Activated effector memory CD4-positive, alpha-beta T cell treated with Interleukin-2 at 50 U/mL for 16 hours (primary cell): Measurements from ENCODE around the gene AJM1.

ENCODE experiments used
- DNase-seq: peaks from one replicate; pipeline ENCODE4 v3.0.0-alpha.2; 2020

AJM1 gene

GRCh38 chr9:136808075-136808805 is 34.0 kb upstream of the AJM1 start:
- DNase-seq, result peak; percentile 39

- DNase-seq, result no peak
These were observed 33.5 kb upstream of the AJM1 start for GRCh38 chr9:136808806-136809158.

- no peak for DNase-seq
These were observed 27.4 kb upstream of the AJM1 start for GRCh38 chr9:136814725-136815421.

GRCh38 chr9:136815422-136815782 is 26.9 kb upstream of the AJM1 start:
- no peak for DNase-seq

- DNase-seq, result no peak
These were observed 21.1 kb upstream of the AJM1 start for GRCh38 chr9:136820971-136821825.

- no peak for DNase-seq
These were observed 20.3 kb upstream of the AJM1 start for GRCh38 chr9:136821826-136822544.

GRCh38 chr9:136823136-136824046 is 18.9 kb upstream of the AJM1 start:
- DNase-seq, result no peak

GRCh38 chr9:136824496-136825225 is 17.6 kb upstream of the AJM1 start:
- DNase-seq, result no peak

GRCh38 chr9:136825295-136826187 is 16.7 kb upstream of the AJM1 start:
- DNase-seq, result no peak

- DNase-seq, result no peak
These were observed 16.1 kb upstream of the AJM1 start for GRCh38 chr9:136826188-136826541.

- no peak for DNase-seq
These were observed 15.3 kb upstream of the AJM1 start for GRCh38 chr9:136826703-136827582.

GRCh38 chr9:136827794-136828473 is 14.3 kb upstream of the AJM1 start:
- DNase-seq, result no peak

GRCh38 chr9:136828474-136829140 is 13.7 kb upstream of the AJM1 start:
- DNase-seq, result no peak

GRCh38 chr9:136829412-136829811 is 12.9 kb upstream of the AJM1 start:
- DNase-seq, result no peak

- no peak for DNase-seq
These were observed 12.0 kb upstream of the AJM1 start for GRCh38 chr9:136829981-136830885.

GRCh38 chr9:136831002-136831719 is 11.1 kb upstream of the AJM1 start:
- no peak for DNase-seq
